CD4-positive, alpha-beta T cell (primary cell): ENCODE data around the gene F7. TPM values are rescaled to one million over a fixed set of nuclear protein-coding genes. Genes with fewer than 3 reads are reported as not detected.
A peak's percentile ranks its signal among the peaks of the same experiment; 100 is the strongest.
"Not testable (repeated sequence)": the region's sequence is repeated elsewhere in the genome, so short reads cannot be mapped to it uniquely, and the experiment has no call there.

Experiments
- ATAC-seq: fragments of 200-7000 bp; cut with Tn5 transposase; one replicate; pipeline ENCODE4 v1.10.0; 2022; ENCODE audit warnings: mild to moderate bottlenecking; ENCODE audit not compliant: poor library complexity
- CTCF ChIA-PET: fragments of 350-600 bp; sonication (Branson Sonifier 250); formaldehyde crosslinking; loops from one replicate; lab custom pipeline; 2021; ENCODE audit warnings: antibody characterized with exemption, inconsistent platforms; lab: Charles Lee
- POLR2A ChIA-PET: fragments of 350-600 bp; sonication (Branson Sonifier 250); formaldehyde crosslinking; loops from one replicate; lab custom pipeline; 2021; ENCODE audit warnings: antibody characterized with exemption, inconsistent platforms; lab: Charles Lee
- DNase-seq, 14 experiments: peaks; one replicate each; pipeline ENCODE4 v3.0.0-alpha.2; 2013 to 2020; ENCODE audit warnings: mixed read lengths in 2 of 14
- H3K27ac ChIP-seq, 2 donors: one replicate each; pipeline versions ENCODE4 v1.5.1 to v1.7.0; 2013; ENCODE audit warnings: low read length in 2 of 2, low read depth in 1 of 2, mild to moderate bottlenecking in 1 of 2
- H3K27me3 ChIP-seq, 2 experiments: 1 replicate in 1 of 2; 2 replicates in 1 of 2; pipeline versions ENCODE4 v1.6.1 to v1.7.0; 2013; ENCODE audit warnings: low read length in 2 of 2, control low read depth in 1 of 2, mild to moderate bottlenecking in 1 of 2, moderate library complexity in 1 of 2; ENCODE audit not compliant: insufficient read depth in 2 of 2, control insufficient read depth in 1 of 2
- H3K36me3 ChIP-seq: one replicate; pipeline ENCODE4 v1.6.1; 2013; ENCODE audit warnings: low read length, control low read depth; ENCODE audit not compliant: insufficient read depth
- H3K4me1 ChIP-seq: one replicate; pipeline ENCODE4 v1.6.1; 2013; ENCODE audit warnings: low read length, control low read depth; ENCODE audit not compliant: insufficient read depth
- H3K4me3 ChIP-seq: one replicate; pipeline ENCODE4 v1.5.1; 2013; ENCODE audit warnings: mild to moderate bottlenecking, low read length, moderate library complexity
- H3K9me3 ChIP-seq, 2 experiments: 1 replicate in 1 of 2; 2 replicates in 1 of 2; pipeline versions ENCODE4 v1.6.1 to v1.7.0; 2013; ENCODE audit warnings: low read length in 2 of 2, mild to moderate bottlenecking in 2 of 2, control low read depth in 1 of 2, moderate library complexity in 1 of 2; ENCODE audit not compliant: control insufficient read depth in 1 of 2, insufficient read depth in 1 of 2
- H3K27ac Mint-ChIP-seq: one replicate; pipeline ENCODE4 v1.8.0; 2020; ENCODE audit warnings: mixed read lengths
- H3K27me3 Mint-ChIP-seq: one replicate; pipeline ENCODE4 v1.8.0; 2021; ENCODE audit warnings: mixed read lengths
- H3K36me3 Mint-ChIP-seq: one replicate; pipeline ENCODE4 v1.8.0; 2021; ENCODE audit warnings: low read depth, mixed read lengths
- H3K4me1 Mint-ChIP-seq: one replicate; pipeline ENCODE4 v1.8.0; 2021; ENCODE audit warnings: low read depth, mixed read lengths
- H3K4me3 Mint-ChIP-seq: one replicate; pipeline ENCODE4 v1.8.0; 2020; ENCODE audit warnings: mild to moderate bottlenecking, mixed read lengths
- H3K9me3 Mint-ChIP-seq: one replicate; pipeline ENCODE4 v1.8.0; 2020; ENCODE audit warnings: mixed read lengths
- CTCF ChIP-seq: fragments of 200-600 bp; IDR thresholded peaks from one replicate; pipeline ENCODE4 v1.8.0; 2022; ENCODE audit warnings: antibody characterized with exemption, mild to moderate bottlenecking
- intact Hi-C, 2 experiments: fragments of 100-400 bp; cut with DNase I in 1 of 2; cut with micrococcal nuclease in 1 of 2; formaldehyde crosslinking; loops; one replicate each; pipeline versions ENCODE4 v1.15.1 to v1.9.0; 2023 to 2025; cut with DNase I, micrococcal nuclease
- total RNA-seq, 174 experiments: library from RNA in 2 of 174; stranded (reverse) in 2 of 174; gene quantifications; one replicate each; pipeline ENCODE4 v1.2.3 and lab custom pipeline; 2021 to 2026

F7 gene
- total RNA-seq, 2 experiments from 2014 or later, result not detected

- ChIA-PET CTCF (interaction anchor here (0.6 kb wide), 1 partner anchor 40 kb away, joined by 5 read pairs; no protein-coding TSS in a partner anchor), POLR2A (no interaction called here)
- Mint-ChIP-seq H3K9me3 (no peaks in the 10 kb centered on the region), H3K4me3 (peak overlapping the region; percentile 54), H3K4me1 (peaks cover 37% of the 10 kb centered on the region), H3K36me3 (no peaks in the 10 kb centered on the region), H3K27ac (no peak overlapping the region), H3K27me3 (no peaks in the 10 kb centered on the region)
- H3K27me3 ChIP-seq, result no peaks in the 10 kb centered on the region
- H3K27ac ChIP-seq, result no peak overlapping the region
- ATAC-seq, result no peak
- TF ChIP-seq CTCF, result no peak
- DNase-seq, result peak in 2 of 14 experiments; percentile 33 to 48
- peaks cover 21% of the 10 kb centered on the region for H3K4me1 ChIP-seq
- no peak overlapping the region for H3K4me3 ChIP-seq
- intact Hi-C loops, result no loop called here
- H3K9me3 ChIP-seq, result peaks cover 0 to 6% of the 10 kb centered on the region in 2 experiments
- H3K36me3 ChIP-seq, result no peaks in the 10 kb centered on the region
Measured at GRCh38 chr13:113161433-113161832, 55.8 kb downstream of the F7 start.

- H3K27ac Mint-ChIP-seq, H3K4me3 Mint-ChIP-seq, H3K9me3 Mint-ChIP-seq, H3K9me3 ChIP-seq, intact Hi-C loops, H3K36me3 Mint-ChIP-seq, CTCF ChIA-PET, POLR2A ChIA-PET, H3K27ac ChIP-seq, H3K36me3 ChIP-seq, H3K27me3 Mint-ChIP-seq, ATAC-seq, H3K27me3 ChIP-seq, H3K4me3 ChIP-seq: not testable (repeated sequence)
- H3K4me1 Mint-ChIP-seq, result peaks cover 37% of the 10 kb centered on the region
- peak in 1 of 14 experiments; percentile 57 for DNase-seq
- H3K4me1 ChIP-seq, result peaks cover 21% of the 10 kb centered on the region
Measured at GRCh38 chr13:113161975-113162374, 56.4 kb downstream of the F7 start.

GRCh38 chr13:113162783-113163685 is 57.4 kb downstream of the F7 start:
- Mint-ChIP-seq H3K9me3 (peaks cover 4% of the 10 kb centered on the region), H3K36me3 (peaks cover 3% of the 10 kb centered on the region), H3K4me3 (no peak overlapping the region), H3K27me3 (no peaks in the 10 kb centered on the region), H3K4me1 (peaks cover 37% of the 10 kb centered on the region), H3K27ac (peak overlapping the region; percentile 60)
- Histone ChIP-seq H3K27ac (no peak overlapping the region), H3K4me3 (no peak overlapping the region), H3K27me3 (no peaks in the 10 kb centered on the region), H3K36me3 (peaks cover 3% of the 10 kb centered on the region), H3K4me1 (peaks cover 21% of the 10 kb centered on the region), H3K9me3 (peaks cover 0 to 6% of the 10 kb centered on the region in 2 experiments)
- ChIA-PET CTCF (no interaction called here), POLR2A (interaction anchor here (0.7 to 1.4 kb wide), 3 partner anchors 11 to 20 kb away, joined by 3 to 6 read pairs (median 4); no protein-coding TSS in a partner anchor)
- peak in 4 of 14 experiments; percentile 23 to 63 (median 44) for DNase-seq
- no peak for TF ChIP-seq CTCF
- ATAC-seq, result peak; percentile 58
- intact Hi-C loops, result no loop called here
